WTC11 (cell line): ENCODE results near the gene CYTH3. TPM values are rescaled to one million over a fixed set of nuclear protein-coding genes. Genes with fewer than 3 reads are reported as not detected.
A peak's percentile ranks its signal among the peaks of the same experiment; 100 is the strongest.

Experiments used
- ATAC-seq: fragments of 200-7000 bp; cut with Tn5 transposase; 2 replicates; pipeline ENCODE4 v1.10.0; 2021; ENCODE audit warnings: mild to moderate bottlenecking, moderate library complexity
- CTCF ChIA-PET: fragments of 300-600 bp; sonication (Branson Sonifier 250); formaldehyde crosslinking; loops from one replicate; lab custom pipeline; 2021; ENCODE audit warnings: antibody characterized with exemption; lab: Charles Lee
- POLR2A ChIA-PET: fragments of 350-600 bp; sonication (Branson Sonifier 250); formaldehyde crosslinking; loops from one replicate; lab custom pipeline; 2021; ENCODE audit warnings: antibody characterized with exemption; lab: Charles Lee
- DNase-seq: peaks from one replicate; pipeline ENCODE4 v3.0.0; 2021; ENCODE audit warnings: low spot score
- H3K27ac Mint-ChIP-seq: 2 replicates; pipeline ENCODE4 v1.8.0; 2021; ENCODE audit warnings: mixed read lengths
- H3K27me3 Mint-ChIP-seq: 2 replicates; pipeline ENCODE4 v1.8.0; 2021; ENCODE audit warnings: low read depth, mild to moderate bottlenecking, moderate library complexity, mixed read lengths
- H3K36me3 Mint-ChIP-seq: 2 replicates; pipeline ENCODE4 v1.8.0; 2021; ENCODE audit warnings: mixed read lengths
- H3K4me1 Mint-ChIP-seq: 2 replicates; pipeline ENCODE4 v1.8.0; 2022; ENCODE audit warnings: mixed read lengths
- H3K4me3 Mint-ChIP-seq: 2 replicates; pipeline ENCODE4 v1.8.0; 2021; ENCODE audit warnings: mild to moderate bottlenecking, moderate library complexity, mixed read lengths
- H3K9me3 Mint-ChIP-seq: 2 replicates; pipeline ENCODE4 v1.8.0; 2021; ENCODE audit warnings: mixed read lengths
- ATF3 ChIP-seq: sonication (generic); formaldehyde crosslinking; conservative IDR thresholded peaks from 2 replicates; pipeline ENCODE4 v1.8.1; 2022; ENCODE audit warnings: mild to moderate bottlenecking, missing genetic modification reagents
- CREB1 ChIP-seq: sonication (generic); formaldehyde crosslinking; IDR thresholded peaks from 2 replicates; pipeline ENCODE4 v1.8.0; 2023; ENCODE audit warnings: mild to moderate bottlenecking, missing genetic modification reagents
- E2F4 ChIP-seq: sonication (generic); formaldehyde crosslinking; IDR thresholded peaks from 2 replicates; pipeline ENCODE4 v1.8.1; 2022; ENCODE audit warnings: low read depth, mild to moderate bottlenecking, moderate library complexity, missing genetic modification reagents, borderline replicate concordance
- ETV6 ChIP-seq: sonication (generic); formaldehyde crosslinking; IDR thresholded peaks from 2 replicates; pipeline ENCODE4 v1.8.1; 2022; ENCODE audit warnings: mild to moderate bottlenecking, missing genetic modification reagents
- GRHL2 ChIP-seq: fragments of 250-450 bp; sonication (Bioruptor Pico); IDR thresholded peaks from 2 replicates; pipeline ENCODE4 v1.8.0; 2022; ENCODE audit warnings: mild to moderate bottlenecking, moderate library complexity; ENCODE audit not compliant: insufficient replicate concordance, severe bottlenecking
- GTF2I ChIP-seq: fragments of 250-450 bp; sonication (Bioruptor Pico); conservative IDR thresholded peaks from 2 replicates; pipeline ENCODE4 v1.4.0; 2021; ENCODE audit warnings: mild to moderate bottlenecking
- IRF1 ChIP-seq: sonication (generic); formaldehyde crosslinking; IDR thresholded peaks from 2 replicates; pipeline ENCODE4 v1.8.0; 2023; ENCODE audit warnings: missing genetic modification reagents
- JAZF1 ChIP-seq: fragments of 250-450 bp; sonication (Bioruptor Pico); IDR thresholded peaks from 2 replicates; pipeline ENCODE4 v1.9.0; 2021; ENCODE audit warnings: moderate library complexity, mild to moderate bottlenecking, inconsistent platforms
- MAX ChIP-seq: sonication (generic); formaldehyde crosslinking; IDR thresholded peaks from 2 replicates; pipeline ENCODE4 v1.8.0; 2022; ENCODE audit warnings: mild to moderate bottlenecking, missing genetic modification reagents
- MYBL2 ChIP-seq: sonication (generic); formaldehyde crosslinking; IDR thresholded peaks from 2 replicates; pipeline ENCODE4 v1.8.1; 2023; ENCODE audit warnings: mild to moderate bottlenecking, moderate library complexity, missing genetic modification reagents
- NFATC4 ChIP-seq: fragments of 250-450 bp; sonication (Bioruptor Pico); IDR thresholded peaks from 2 replicates; pipeline ENCODE4 v1.9.0; 2021; ENCODE audit warnings: mild to moderate bottlenecking
- NR3C1 ChIP-seq: sonication (generic); formaldehyde crosslinking; conservative IDR thresholded peaks from 2 replicates; pipeline ENCODE4 v1.8.1; 2023; ENCODE audit warnings: low read depth, mild to moderate bottlenecking, missing genetic modification reagents
- RELA ChIP-seq: sonication (generic); formaldehyde crosslinking; IDR thresholded peaks from 2 replicates; pipeline ENCODE4 v1.8.1; 2022; ENCODE audit warnings: missing genetic modification reagents, mild to moderate bottlenecking, borderline replicate concordance
- SMAD3 ChIP-seq: sonication (generic); formaldehyde crosslinking; IDR thresholded peaks from 2 replicates; pipeline ENCODE4 v1.8.0; 2022; ENCODE audit warnings: missing genetic modification reagents, mild to moderate bottlenecking, borderline replicate concordance
- SOX15 ChIP-seq: fragments of 250-450 bp; sonication (Bioruptor Pico); IDR thresholded peaks from 2 replicates; pipeline ENCODE4 v1.9.0; 2021; ENCODE audit warnings: mild to moderate bottlenecking
- TEAD1 ChIP-seq: sonication (generic); formaldehyde crosslinking; IDR thresholded peaks from 2 replicates; pipeline ENCODE4 v1.8.0; 2022; ENCODE audit warnings: mild to moderate bottlenecking, missing genetic modification reagents
- TP53 ChIP-seq: sonication (generic); formaldehyde crosslinking; IDR thresholded peaks from 2 replicates; pipeline ENCODE4 v1.8.1; 2023; ENCODE audit warnings: mild to moderate bottlenecking, missing genetic modification reagents
- USF2 ChIP-seq: sonication (generic); formaldehyde crosslinking; IDR thresholded peaks from 2 replicates; pipeline ENCODE4 v1.8.1; 2023; ENCODE audit warnings: mild to moderate bottlenecking, missing genetic modification reagents, moderate library complexity
- ZBTB43 ChIP-seq: sonication (generic); formaldehyde crosslinking; IDR thresholded peaks from 2 replicates; pipeline ENCODE4 v1.8.1; 2023; ENCODE audit warnings: mild to moderate bottlenecking, missing genetic modification reagents
- ZNF121 ChIP-seq: sonication (generic); formaldehyde crosslinking; IDR thresholded peaks from 2 replicates; pipeline ENCODE4 v1.8.0; 2023; ENCODE audit warnings: missing genetic modification reagents
- ZNF138 ChIP-seq: sonication (generic); formaldehyde crosslinking; conservative IDR thresholded peaks from 2 replicates; pipeline ENCODE4 v1.8.1; 2022; ENCODE audit warnings: mild to moderate bottlenecking, moderate library complexity, missing genetic modification reagents
- ZNF281 ChIP-seq: sonication (generic); formaldehyde crosslinking; IDR thresholded peaks from 2 replicates; pipeline ENCODE4 v1.8.0; 2023; ENCODE audit warnings: mild to moderate bottlenecking, missing genetic modification reagents
- ZNF671 ChIP-seq: fragments of 250-450 bp; sonication (Bioruptor Pico); IDR thresholded peaks from 2 replicates; pipeline ENCODE4 v1.8.0; 2021; ENCODE audit warnings: mild to moderate bottlenecking
- total RNA-seq: library from RNA; stranded (reverse); gene quantifications from 3 replicates; pipeline ENCODE4 v1.2.3, GENCODE V29; 2021

Gene CYTH3
- total RNA-seq, 1 experiment from 2014 or later: 13.2 TPM

- TF ChIP-seq TEAD1 (CRISPR knock-in tag) (no peak), MAX (CRISPR knock-in tag) (no peak), E2F4 (CRISPR knock-in tag) (no peak), JAZF1 (CRISPR knock-in tag) (no peak), NFATC4 (CRISPR knock-in tag) (no peak), TP53 (CRISPR knock-in tag) (no peak), USF2 (CRISPR knock-in tag) (no peak), MYBL2 (CRISPR knock-in tag) (no peak), ZNF121 (CRISPR knock-in tag) (no peak)
- TF ChIP-seq, all 79 proteins: peak for 0
These were observed 38.0 kb downstream of the CYTH3 start (continued) for GRCh38 chr7:6234384-6234783.

- ChIA-PET CTCF (interaction anchor here (1.0 kb wide), 1 partner anchor 68 kb away, joined by 3 read pairs; no protein-coding TSS in a partner anchor), POLR2A (no interaction called here)
- DNase-seq (no peak), ATAC-seq (no peak)
- Mint-ChIP-seq H3K9me3 (no peaks in the 10 kb centered on the region), H3K36me3 (no peaks in the 10 kb centered on the region), H3K27ac (peak overlapping the region; percentile 15; the same call in 1 of the 2 replicates), H3K4me1 (peaks cover 35% of the 10 kb centered on the region), H3K4me3 (no peak overlapping the region), H3K27me3 (no peaks in the 10 kb centered on the region)
- no peak for TF ChIP-seq ZNF671
- TF ChIP-seq CREB1 (CRISPR knock-in tag): no peak
- TF ChIP-seq NR3C1 (CRISPR knock-in tag): no peak
- no peak for TF ChIP-seq RELA (CRISPR knock-in tag)
- TF ChIP-seq ZBTB43 (CRISPR knock-in tag): no peak
- no peak for TF ChIP-seq IRF1 (CRISPR knock-in tag)
- TF ChIP-seq SOX15 (CRISPR knock-in tag): no peak
- no peak for TF ChIP-seq GTF2I (CRISPR knock-in tag)
- no peak for TF ChIP-seq ATF3 (CRISPR knock-in tag)
- TF ChIP-seq ZNF138: no peak
- TF ChIP-seq ETV6 (CRISPR knock-in tag): no peak
- TF ChIP-seq TEAD1 (CRISPR knock-in tag): no peak
- no peak for TF ChIP-seq ZNF281
- no peak for TF ChIP-seq GRHL2 (CRISPR knock-in tag)
- TF ChIP-seq SMAD3 (CRISPR knock-in tag): no peak
- TF ChIP-seq MAX (CRISPR knock-in tag): no peak
These were observed 39.9 kb downstream of the CYTH3 start for GRCh38 chr7:6232534-6232933.
